Hepatocyte (in vitro differentiated cells): ENCODE measurements around the gene CADPS2. TPM values are rescaled to one million over a fixed set of nuclear protein-coding genes. Genes with fewer than 3 reads are reported as not detected.

Source experiments
- DNase-seq: peaks from one replicate; pipeline ENCODE4 v3.0.0-alpha.2; 2016; ENCODE audit warnings: low spot score
- H2AFZ ChIP-seq: fragments of 200-600 bp; sonication (generic); 2 replicates; pipeline ENCODE4 v1.6.0; 2016; ENCODE audit warnings: antibody characterized with exemption, mild to moderate bottlenecking
- H3K27ac ChIP-seq: fragments of 200-600 bp; sonication (generic); 2 replicates; pipeline ENCODE4 v1.5.1; 2016; ENCODE audit warnings: mild to moderate bottlenecking
- H3K27me3 ChIP-seq: fragments of 200-600 bp; sonication (generic); 2 replicates; pipeline ENCODE4 v1.6.1; 2016
- H3K36me3 ChIP-seq: fragments of 200-600 bp; sonication (generic); replicated peaks from 2 replicates; pipeline ENCODE4 v1.5.1; 2016; ENCODE audit warnings: low read depth; ENCODE audit not compliant: insufficient read depth
- H3K4me1 ChIP-seq: fragments of 200-600 bp; sonication (generic); 2 replicates; pipeline ENCODE4 v1.5.1; 2016; ENCODE audit warnings: mild to moderate bottlenecking, moderate library complexity; ENCODE audit not compliant: insufficient read depth
- H3K4me2 ChIP-seq: fragments of 200-600 bp; sonication (generic); 2 replicates; pipeline ENCODE4 v1.6.0; 2016
- H3K4me3 ChIP-seq: fragments of 200-600 bp; sonication (generic); 2 replicates; pipeline ENCODE4 v1.5.1; 2016; ENCODE audit warnings: mild to moderate bottlenecking
- H3K79me2 ChIP-seq: fragments of 200-600 bp; sonication (generic); 2 replicates; pipeline ENCODE4 v1.6.0; 2017; ENCODE audit warnings: mild to moderate bottlenecking
- H3K9me2 ChIP-seq: fragments of 200-600 bp; sonication (generic); replicated peaks from 2 replicates; pipeline ENCODE4 v1.6.0; 2017; ENCODE audit warnings: mild to moderate bottlenecking; ENCODE audit not compliant: insufficient read depth
- H3K9me3 ChIP-seq: fragments of 200-600 bp; sonication (generic); 2 replicates; pipeline ENCODE4 v1.5.1; 2016; ENCODE audit warnings: low read depth, mild to moderate bottlenecking
- H4K20me1 ChIP-seq: fragments of 200-600 bp; sonication (generic); 2 replicates; pipeline ENCODE4 v1.6.0; 2016; ENCODE audit warnings: mild to moderate bottlenecking; ENCODE audit not compliant: insufficient read depth, poor library complexity, severe bottlenecking
- EZH2 ChIP-seq: fragments of 200-600 bp; sonication (generic); IDR thresholded peaks from 2 replicates; pipeline ENCODE4 v1.6.1; 2016; ENCODE audit warnings: antibody characterized with exemption, mild to moderate bottlenecking, borderline replicate concordance
- EZH2phosphoT487 ChIP-seq: fragments of 200-600 bp; sonication (generic); IDR thresholded peaks from one replicate; pipeline ENCODE4 v1.6.1; 2018; ENCODE audit warnings: antibody characterized with exemption, mild to moderate bottlenecking, low read depth, moderate library complexity; ENCODE audit not compliant: unreplicated experiment, severe bottlenecking
- WGBS: methylation state at CpG from one replicate; pipeline ENCODE4 v1.1.6; 2016; ENCODE audit warnings: low lambda C conversion rate; ENCODE audit errors: missing lambda C conversion rate; 5-methylcytosine and 5-hydroxymethylcytosine counted together
- polyA plus RNA-seq: library from polyadenylated mRNA; unstranded; fragments of >200 nt; fragmentation: Nextera tagmentation; extraction: Ambion mirVana; gene quantifications from 2 replicates; pipeline ENCODE4 v1.2.1, GENCODE V29; 2016
- total RNA-seq: library from RNA; depleted of rRNA; stranded (reverse); fragments of >200 nt; gene quantifications from 2 replicates; pipeline ENCODE4 v1.2.3, GENCODE V29; 2014
- TF ChIP-seq, protein P1 (sequence below): fragments of 200-600 bp; sonication (generic); IDR thresholded peaks from 2 replicates; pipeline ENCODE4 v1.5.1; 2016; ENCODE audit warnings: antibody characterized with exemption, mild to moderate bottlenecking; ENCODE audit not compliant: poor library complexity

Gene CADPS2
- total and polyA plus RNA-seq, 2 experiments from 2014 or later: 15.7 to 37.4 TPM

DNA sequence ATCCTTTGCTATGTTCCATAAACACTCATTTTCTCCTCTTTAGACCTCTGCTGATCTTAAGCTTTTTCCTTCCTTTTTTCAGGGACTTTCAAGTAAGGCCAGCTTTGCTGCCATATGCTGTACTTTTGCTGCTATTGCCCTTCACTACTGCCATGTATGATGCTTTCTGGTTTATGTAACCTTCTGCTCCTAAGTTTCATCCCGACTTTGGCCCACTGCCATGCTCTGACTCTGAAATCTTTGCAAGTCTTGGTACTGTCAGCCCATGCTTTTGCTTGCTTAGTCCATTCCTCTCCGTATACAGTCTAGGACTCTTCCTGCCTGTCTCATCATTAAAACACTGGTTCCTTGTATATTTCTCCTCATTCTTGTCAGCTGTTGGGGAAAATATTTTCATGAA lies 339.8 kb downstream of the CADPS2 start:
- no peaks in the 10 kb centered on the region for H3K36me3 ChIP-seq
- no peak overlapping the region for H2AFZ ChIP-seq
- WGBS: 57% methylated on average over 2 of the region's 2 CpGs
- H4K20me1 ChIP-seq: no peaks in the 10 kb centered on the region
- no peak overlapping the region for H3K27ac ChIP-seq
- H3K27me3 ChIP-seq: no peaks in the 10 kb centered on the region
- no peak overlapping the region for H3K4me2 ChIP-seq
- peak; percentile 8 for DNase-seq
- H3K9me2 ChIP-seq: no peaks in the 10 kb centered on the region
- no peaks in the 10 kb centered on the region for H3K9me3 ChIP-seq
- H3K4me3 ChIP-seq: no peak overlapping the region
- no peaks in the 10 kb centered on the region for H3K4me1 ChIP-seq
- no peaks in the 10 kb centered on the region for H3K79me2 ChIP-seq
- TF ChIP-seq EZH2phosphoT487: no peak
- TF ChIP-seq, protein P1, sequence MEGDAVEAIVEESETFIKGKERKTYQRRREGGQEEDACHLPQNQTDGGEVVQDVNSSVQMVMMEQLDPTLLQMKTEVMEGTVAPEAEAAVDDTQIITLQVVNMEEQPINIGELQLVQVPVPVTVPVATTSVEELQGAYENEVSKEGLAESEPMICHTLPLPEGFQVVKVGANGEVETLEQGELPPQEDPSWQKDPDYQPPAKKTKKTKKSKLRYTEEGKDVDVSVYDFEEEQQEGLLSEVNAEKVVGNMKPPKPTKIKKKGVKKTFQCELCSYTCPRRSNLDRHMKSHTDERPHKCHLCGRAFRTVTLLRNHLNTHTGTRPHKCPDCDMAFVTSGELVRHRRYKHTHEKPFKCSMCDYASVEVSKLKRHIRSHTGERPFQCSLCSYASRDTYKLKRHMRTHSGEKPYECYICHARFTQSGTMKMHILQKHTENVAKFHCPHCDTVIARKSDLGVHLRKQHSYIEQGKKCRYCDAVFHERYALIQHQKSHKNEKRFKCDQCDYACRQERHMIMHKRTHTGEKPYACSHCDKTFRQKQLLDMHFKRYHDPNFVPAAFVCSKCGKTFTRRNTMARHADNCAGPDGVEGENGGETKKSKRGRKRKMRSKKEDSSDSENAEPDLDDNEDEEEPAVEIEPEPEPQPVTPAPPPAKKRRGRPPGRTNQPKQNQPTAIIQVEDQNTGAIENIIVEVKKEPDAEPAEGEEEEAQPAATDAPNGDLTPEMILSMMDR: no peak
- no peak for TF ChIP-seq EZH2

DNA sequence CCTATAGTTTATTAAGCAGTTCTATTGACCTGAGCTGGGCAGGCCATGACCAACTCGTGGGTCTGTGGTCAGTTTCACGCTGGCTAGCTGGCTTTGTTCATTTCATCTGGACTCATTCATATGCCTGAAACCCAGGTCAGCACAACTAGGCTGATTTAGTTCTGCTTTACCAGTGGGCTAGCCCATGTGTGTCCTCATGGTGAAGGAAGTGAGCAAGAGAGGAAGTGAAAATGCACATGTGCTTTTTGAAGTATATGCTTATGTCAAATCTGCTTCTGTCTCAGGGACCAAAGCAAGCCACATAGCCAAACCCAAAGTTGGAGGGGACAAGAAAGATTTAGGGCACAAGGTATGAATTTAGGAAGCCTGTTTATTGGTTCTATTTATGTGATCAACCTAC lies 341.8 kb downstream of the CADPS2 start:
- no peaks in the 10 kb centered on the region for H3K9me3 ChIP-seq
- no peak for TF ChIP-seq EZH2
- TF ChIP-seq, protein P1: no peak
- no peak for TF ChIP-seq EZH2phosphoT487
- 81% methylated on average over 2 of the region's 2 CpGs for WGBS
- H3K4me2 ChIP-seq: no peak overlapping the region
- no peak overlapping the region for H3K4me3 ChIP-seq
- no peaks in the 10 kb centered on the region for H3K79me2 ChIP-seq
- no peak overlapping the region for H2AFZ ChIP-seq
- H3K27ac ChIP-seq: no peak overlapping the region
- no peaks in the 10 kb centered on the region for H3K4me1 ChIP-seq
- H4K20me1 ChIP-seq: no peaks in the 10 kb centered on the region
- no peak for DNase-seq
- H3K36me3 ChIP-seq: no peaks in the 10 kb centered on the region
- H3K9me2 ChIP-seq: no peaks in the 10 kb centered on the region
- H3K27me3 ChIP-seq: no peaks in the 10 kb centered on the region

DNA sequence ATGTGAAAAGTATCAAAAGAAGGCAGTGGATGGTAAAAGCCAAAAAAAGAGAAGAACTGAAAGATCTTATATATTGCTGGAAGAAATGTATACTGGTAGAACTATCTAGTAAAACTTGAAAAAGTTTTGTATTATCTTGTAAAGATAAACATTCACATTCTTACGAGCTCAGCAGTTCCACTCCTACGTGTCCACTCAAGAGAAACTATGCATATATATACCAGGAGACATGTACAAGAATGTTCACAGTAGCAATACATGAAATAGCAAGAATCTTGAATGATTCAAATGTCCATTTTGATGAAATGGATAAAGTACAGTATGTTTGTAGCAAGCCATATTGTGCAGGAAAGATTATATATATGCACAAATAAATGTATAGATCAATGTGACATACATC lies 342.4 kb downstream of the CADPS2 start:
- Histone ChIP-seq H3K4me2 (no peak overlapping the region), H4K20me1 (no peaks in the 10 kb centered on the region), H2AFZ (no peak overlapping the region), H3K36me3 (no peaks in the 10 kb centered on the region), H3K9me3 (no peaks in the 10 kb centered on the region), H3K9me2 (no peaks in the 10 kb centered on the region), H3K4me1 (no peaks in the 10 kb centered on the region), H3K27ac (no peak overlapping the region), H3K79me2 (no peaks in the 10 kb centered on the region), H3K4me3 (no peak overlapping the region), H3K27me3 (no peaks in the 10 kb centered on the region)
- TF ChIP-seq EZH2phosphoT487 (no peak), EZH2 (no peak)
- TF ChIP-seq, protein P1: no peak
- no peak for DNase-seq
- WGBS: 24% methylated on average over 2 of the region's 2 CpGs

DNA sequence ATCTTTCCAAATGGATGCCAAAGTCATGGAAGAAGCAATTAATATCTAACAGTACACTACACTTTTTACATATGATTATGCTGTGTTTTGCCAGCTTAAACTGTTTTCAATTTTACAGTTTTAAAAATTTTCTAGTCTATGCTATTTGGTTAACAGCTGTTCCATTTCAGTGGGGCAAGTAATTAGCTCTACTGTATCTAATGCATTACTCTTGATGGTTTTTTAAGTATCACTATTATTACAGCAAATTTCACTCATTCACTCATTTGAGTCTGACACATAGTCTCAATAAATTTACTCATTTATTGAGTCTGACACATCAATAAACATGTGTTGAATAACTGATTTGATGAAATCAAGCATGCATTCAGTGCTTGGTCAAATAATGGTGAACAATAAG lies 343.1 kb downstream of the CADPS2 start:
- Histone ChIP-seq H3K79me2 (no peaks in the 10 kb centered on the region), H3K4me1 (no peaks in the 10 kb centered on the region), H2AFZ (no peak overlapping the region), H3K4me2 (no peak overlapping the region), H3K9me3 (no peaks in the 10 kb centered on the region), H3K27ac (no peak overlapping the region), H3K9me2 (no peaks in the 10 kb centered on the region), H3K36me3 (no peaks in the 10 kb centered on the region), H3K27me3 (no peaks in the 10 kb centered on the region), H3K4me3 (no peak overlapping the region), H4K20me1 (no peaks in the 10 kb centered on the region)
- no peak for DNase-seq
- TF ChIP-seq, protein P1: no peak
- TF ChIP-seq EZH2 (no peak), EZH2phosphoT487 (no peak)
